Measurements from ENCODE around the gene CLUH. TPM values are rescaled to one million over a fixed set of nuclear protein-coding genes. Genes with fewer than 3 reads are reported as not detected.

CLUH gene
- total RNA-seq, 1 donor from 2014 or later = 18.3 TPM

- no peak for DNase-seq (ENCODE audit: low spot score)
These were observed 6.8 kb upstream of the CLUH start for GRCh38 chr17:2718150-2718938.

- DNase-seq (ENCODE audit: low spot score) = no peak
These were observed 5.1 kb upstream of the CLUH start for GRCh38 chr17:2716649-2717048.

GRCh38 chr17:2713881-2714280 is 2.3 kb upstream of the CLUH start:
- DNase-seq (ENCODE audit: low spot score) = no peak

GRCh38 chr17:2712300-2713043 is 908 bp upstream of the CLUH start:
- no peak for DNase-seq (ENCODE audit: low spot score)

- DNase-seq (ENCODE audit: low spot score) = no peak
These were observed 559 bp downstream of the CLUH start for GRCh38 chr17:2710803-2711607.

- no peak for DNase-seq (ENCODE audit: low spot score)
These were observed 1.3 kb downstream of the CLUH start for GRCh38 chr17:2710071-2710802.

GRCh38 chr17:2709183-2709661 is 2.3 kb downstream of the CLUH start:
- DNase-seq (ENCODE audit: low spot score) = peak; percentile 63

- no peak for DNase-seq (ENCODE audit: low spot score)
These were observed 2.9 kb downstream of the CLUH start for GRCh38 chr17:2708585-2709182.

- no peak for DNase-seq (ENCODE audit: low spot score)
These were observed 3.6 kb downstream of the CLUH start for GRCh38 chr17:2707721-2708584.

- DNase-seq (ENCODE audit: low spot score) = no peak
These were observed 4.6 kb downstream of the CLUH start for GRCh38 chr17:2706911-2707510.

- no peak for DNase-seq (ENCODE audit: low spot score)
These were observed 5.4 kb downstream of the CLUH start for GRCh38 chr17:2705888-2706795.

GRCh38 chr17:2705263-2705662 is 6.3 kb downstream of the CLUH start:
- DNase-seq (ENCODE audit: low spot score) = no peak

GRCh38 chr17:2704890-2705248 is 6.7 kb downstream of the CLUH start:
- no peak for DNase-seq (ENCODE audit: low spot score)

GRCh38 chr17:2704031-2704889 is 7.3 kb downstream of the CLUH start:
- no peak for DNase-seq (ENCODE audit: low spot score)

GRCh38 chr17:2703606-2704005 is 8.0 kb downstream of the CLUH start:
- DNase-seq (ENCODE audit: low spot score) = no peak

- DNase-seq (ENCODE audit: low spot score) = no peak
These were observed 8.4 kb downstream of the CLUH start for GRCh38 chr17:2703181-2703580.

GRCh38 chr17:2701996-2702741 is 9.4 kb downstream of the CLUH start:
- no peak for DNase-seq (ENCODE audit: low spot score)

All from umbilical cord (tissue), 2 donors.